CD8-positive, alpha-beta memory T cell (primary cell): Measurements from ENCODE around the gene EXOC1L. TPM values are rescaled to one million over a fixed set of nuclear protein-coding genes. Genes with fewer than 3 reads are reported as not detected.
A peak's percentile ranks its signal among the peaks of the same experiment; 100 is the strongest.
"Not testable (repeated sequence)": the region's sequence is repeated elsewhere in the genome, so short reads cannot be mapped to it uniquely, and the experiment has no call there.

Source experiments
- CTCF ChIA-PET: fragments of 350-600 bp; sonication (Branson Sonifier 250); formaldehyde crosslinking; loops from one replicate; lab custom pipeline; 2021; ENCODE audit warnings: antibody characterized with exemption; lab: Charles Lee
- POLR2A ChIA-PET: fragments of 350-600 bp; sonication (Branson Sonifier 250); formaldehyde crosslinking; loops from one replicate; lab custom pipeline; 2021; ENCODE audit warnings: antibody characterized with exemption; lab: Charles Lee
- DNase-seq, 5 donors: peaks; one replicate each; pipeline versions ENCODE4 v3.0.0 to v3.0.0-alpha.2; 2020 to 2022; ENCODE audit warnings: mixed read lengths in 1 of 5
- H3K27ac ChIP-seq: one replicate; pipeline ENCODE4 v1.7.0; 2013; ENCODE audit warnings: low read depth, mild to moderate bottlenecking, low read length, moderate library complexity
- H3K27me3 ChIP-seq: 2 replicates; pipeline ENCODE4 v1.7.0; 2013; ENCODE audit warnings: low read length, mild to moderate bottlenecking; ENCODE audit not compliant: insufficient read depth, poor library complexity, severe bottlenecking
- H3K36me3 ChIP-seq: 2 replicates; pipeline ENCODE4 v1.7.0; 2013; ENCODE audit warnings: mild to moderate bottlenecking, low read length, moderate library complexity; ENCODE audit not compliant: insufficient read depth
- H3K4me1 ChIP-seq: 2 replicates; pipeline ENCODE4 v1.7.0; 2013; ENCODE audit warnings: mild to moderate bottlenecking, low read length, moderate library complexity; ENCODE audit not compliant: insufficient read depth
- H3K4me3 ChIP-seq: 2 replicates; pipeline ENCODE4 v1.7.0; 2013; ENCODE audit warnings: mild to moderate bottlenecking, low read length
- H3K9me3 ChIP-seq: 2 replicates; pipeline ENCODE4 v1.7.0; 2013; ENCODE audit warnings: mild to moderate bottlenecking, low read length
- H3K27ac Mint-ChIP-seq, 8 donors: one replicate each; pipeline ENCODE4 v1.8.0; 2020 to 2021; ENCODE audit warnings: mixed read lengths in 8 of 8, mild to moderate bottlenecking in 6 of 8, inconsistent platforms in 3 of 8, moderate library complexity in 3 of 8
- H3K27me3 Mint-ChIP-seq, 2 donors: one replicate each; pipeline ENCODE4 v1.8.0; 2020 to 2021; ENCODE audit warnings: mixed read lengths in 2 of 2, mild to moderate bottlenecking in 1 of 2, moderate library complexity in 1 of 2
- H3K36me3 Mint-ChIP-seq, 3 donors: one replicate each; pipeline ENCODE4 v1.8.0; 2020 to 2021; ENCODE audit warnings: mixed read lengths in 3 of 3, inconsistent platforms in 1 of 3, mild to moderate bottlenecking in 1 of 3
- H3K4me1 Mint-ChIP-seq, 3 donors: one replicate each; pipeline ENCODE4 v1.8.0; 2020 to 2021; ENCODE audit warnings: mixed read lengths in 3 of 3, inconsistent platforms in 1 of 3, mild to moderate bottlenecking in 1 of 3
- H3K4me3 Mint-ChIP-seq, 7 donors: one replicate each; pipeline ENCODE4 v1.8.0; 2020 to 2021; ENCODE audit warnings: mixed read lengths in 7 of 7, mild to moderate bottlenecking in 6 of 7, moderate library complexity in 4 of 7, inconsistent platforms in 2 of 7
- H3K9me3 Mint-ChIP-seq, 5 donors: one replicate each; pipeline ENCODE4 v1.8.0; 2020 to 2022; ENCODE audit warnings: mixed read lengths in 5 of 5, mild to moderate bottlenecking in 3 of 5, moderate library complexity in 2 of 5, inconsistent platforms in 1 of 5
- polyA plus RNA-seq: library from polyadenylated mRNA; unstranded; fragments of 300-500 nt; fragmentation: Illumina TruSeq; gene quantifications from one replicate; pipeline ENCODE4 v1.2.3, GENCODE V29; 2021
- total RNA-seq, 2 experiments: library from RNA; stranded (reverse); gene quantifications; one replicate each; pipeline ENCODE4 v1.2.3, GENCODE V29; 2021

The EXOC1L gene
- total and polyA plus RNA-seq, 3 experiments from 2014 or later = not detected

GRCh38 chr4:55838356-55838755 is 18.8 kb downstream of the EXOC1L start:
- no peak overlapping the region for H3K4me3 ChIP-seq
- Mint-ChIP-seq H3K4me1 (no peaks in the 10 kb centered on the region), H3K27me3 (peaks cover 15 to 66% of the 10 kb centered on the region in 2 donors), H3K36me3 (peaks cover 0 to 20% (median 0%) of the 10 kb centered on the region in 3 donors), H3K9me3 (peaks cover 8 to 23% (median 16%) of the 10 kb centered on the region in 5 donors), H3K4me3 (no peak overlapping the region), H3K27ac (no peak overlapping the region)
- no peak overlapping the region for H3K27ac ChIP-seq
- ChIA-PET POLR2A (no interaction called here), CTCF (no interaction called here)
- no peaks in the 10 kb centered on the region for H3K36me3 ChIP-seq
- H3K4me1 ChIP-seq = no peaks in the 10 kb centered on the region
- H3K27me3 ChIP-seq = peaks cover 10% of the 10 kb centered on the region
- no peak for DNase-seq
- no peaks in the 10 kb centered on the region for H3K9me3 ChIP-seq

- Histone ChIP-seq H3K27ac (no peak overlapping the region), H3K36me3 (no peaks in the 10 kb centered on the region), H3K4me1 (no peaks in the 10 kb centered on the region), H3K9me3 (no peaks in the 10 kb centered on the region), H3K4me3 (no peak overlapping the region), H3K27me3 (peaks cover 10% of the 10 kb centered on the region)
- ChIA-PET CTCF (no interaction called here), POLR2A (no interaction called here)
- Mint-ChIP-seq H3K4me3 (no peak overlapping the region), H3K27ac (no peak overlapping the region), H3K9me3 (peaks cover 8 to 23% (median 16%) of the 10 kb centered on the region in 5 donors), H3K4me1 (no peaks in the 10 kb centered on the region), H3K27me3 (peaks cover 15 to 61% of the 10 kb centered on the region in 2 donors), H3K36me3 (peaks cover 0 to 16% (median 0%) of the 10 kb centered on the region in 3 donors)
- no peak for DNase-seq
Measured at GRCh38 chr4:55838952-55839351, 19.4 kb downstream of the EXOC1L start.

GRCh38 chr4:55840956-55841355 is 21.4 kb downstream of the EXOC1L start:
- no peaks in the 10 kb centered on the region for H3K36me3 ChIP-seq
- no peaks in the 10 kb centered on the region for H3K4me1 ChIP-seq
- no peak overlapping the region for H3K4me3 ChIP-seq
- Mint-ChIP-seq H3K36me3 (peaks cover 0 to 12% (median 0%) of the 10 kb centered on the region in 3 donors), H3K27ac (no peak overlapping the region), H3K27me3 (peaks cover 15 to 43% of the 10 kb centered on the region in 2 donors), H3K4me3 (no peak overlapping the region), H3K4me1 (no peaks in the 10 kb centered on the region), H3K9me3 (peaks cover 3 to 16% (median 10%) of the 10 kb centered on the region in 5 donors)
- peaks cover 10% of the 10 kb centered on the region for H3K27me3 ChIP-seq
- no peak overlapping the region for H3K27ac ChIP-seq
- no peaks in the 10 kb centered on the region for H3K9me3 ChIP-seq
- POLR2A ChIA-PET = no interaction called here
- CTCF ChIA-PET = no interaction called here
- DNase-seq = no peak

GRCh38 chr4:55841373-55842239 is 22.0 kb downstream of the EXOC1L start:
- DNase-seq, H3K9me3 ChIP-seq, H3K4me1 Mint-ChIP-seq, H3K27ac ChIP-seq, H3K4me3 Mint-ChIP-seq, H3K9me3 Mint-ChIP-seq, H3K36me3 Mint-ChIP-seq, H3K27me3 ChIP-seq, H3K36me3 ChIP-seq, H3K4me3 ChIP-seq, POLR2A ChIA-PET, H3K4me1 ChIP-seq, CTCF ChIA-PET: not testable (repeated sequence)
- Mint-ChIP-seq H3K27ac (peak overlapping the region in 2 of 8 donors; percentile 50 to 85), H3K27me3 (peaks cover 15 to 36% of the 10 kb centered on the region in 2 donors)

- H3K27ac Mint-ChIP-seq, H3K36me3 ChIP-seq, DNase-seq, H3K27ac ChIP-seq, CTCF ChIA-PET, H3K27me3 ChIP-seq, H3K36me3 Mint-ChIP-seq, H3K4me1 ChIP-seq, H3K4me3 Mint-ChIP-seq, H3K4me3 ChIP-seq, H3K4me1 Mint-ChIP-seq, H3K9me3 ChIP-seq, POLR2A ChIA-PET, H3K9me3 Mint-ChIP-seq: not testable (repeated sequence)
- peaks cover 15 to 29% of the 10 kb centered on the region in 2 donors for H3K27me3 Mint-ChIP-seq
Measured at GRCh38 chr4:55842312-55842711, 22.7 kb downstream of the EXOC1L start.

GRCh38 chr4:55849724-55850123 is 30.1 kb downstream of the EXOC1L start:
- Mint-ChIP-seq H3K36me3 (peaks cover 0 to 6% (median 0%) of the 10 kb centered on the region in 3 donors), H3K4me1 (peaks cover 0 to 32% (median 31%) of the 10 kb centered on the region in 3 donors), H3K9me3 (no peaks in the 10 kb centered on the region), H3K27ac (peak overlapping the region in 2 of 8 donors; percentile 17 to 38), H3K4me3 (no peak overlapping the region), H3K27me3 (no peaks in the 10 kb centered on the region)
- H3K4me3 ChIP-seq = no peak overlapping the region
- no peak overlapping the region for H3K27ac ChIP-seq
- H3K4me1 ChIP-seq = peaks cover 28% of the 10 kb centered on the region
- no peaks in the 10 kb centered on the region for H3K9me3 ChIP-seq
- ChIA-PET POLR2A (no interaction called here), CTCF (interaction anchor here (1.0 kb wide), 1 partner anchor 99 kb away, joined by 3 read pairs; the partner anchor contains the start of gene CEP135)
- no peaks in the 10 kb centered on the region for H3K36me3 ChIP-seq
- no peak for DNase-seq
- no peaks in the 10 kb centered on the region for H3K27me3 ChIP-seq

- Histone ChIP-seq H3K4me3 (peak overlapping the region; percentile 6), H3K36me3 (no peaks in the 10 kb centered on the region), H3K27me3 (no peaks in the 10 kb centered on the region), H3K27ac (no peak overlapping the region), H3K4me1 (peaks cover 35% of the 10 kb centered on the region), H3K9me3 (no peaks in the 10 kb centered on the region)
- ChIA-PET CTCF (interaction anchor here (1.4 to 1.5 kb wide), 2 partner anchors 15 to 506 kb away, joined by 3 to 4 read pairs; partner anchors contain the start of gene SRD5A3), POLR2A (no interaction called here)
- Mint-ChIP-seq H3K27me3 (no peaks in the 10 kb centered on the region), H3K36me3 (peaks cover 0 to 8% (median 0%) of the 10 kb centered on the region in 3 donors), H3K9me3 (no peaks in the 10 kb centered on the region), H3K4me3 (peak overlapping the region in 6 of 7 donors; percentile 34 to 70 (median 58)), H3K27ac (peak overlapping the region; percentile 8 to 90 (median 74)), H3K4me1 (peaks cover 0 to 34% (median 32%) of the 10 kb centered on the region in 3 donors)
- peak in 2 of 5 donors; percentile 32 to 53 for DNase-seq
Measured at GRCh38 chr4:55851885-55852284, 32.3 kb downstream of the EXOC1L start.

GRCh38 chr4:55853484-55854046 is 34.0 kb downstream of the EXOC1L start, which contains the start of gene EXOC1:
Gene EXOC1 (plus strand): TSS chr4:55853648. CDS start chr4:55858324, 4,676 bp downstream.
- H3K4me3 Mint-ChIP-seq = peak within 1 kb of the TSS in 6 of 7 donors; percentile 34 to 70 (median 58)

More at GRCh38 chr4:55853484-55854046, 34.0 kb downstream of the EXOC1L start, which contains the start of gene EXOC1:
- Mint-ChIP-seq H3K4me1 (peaks cover 12 to 48% (median 42%) of the 10 kb centered on the region in 3 donors), H3K27me3 (no peaks in the 10 kb centered on the region), H3K27ac (peak within 1 kb of the TSS; percentile 8 to 97 (median 78)), H3K36me3 (peaks cover 4 to 22% (median 9%) of the 10 kb centered on the region in 3 donors), H3K9me3 (no peaks in the 10 kb centered on the region)
- Histone ChIP-seq H3K9me3 (no peaks in the 10 kb centered on the region), H3K27me3 (no peaks in the 10 kb centered on the region), H3K36me3 (no peaks in the 10 kb centered on the region), H3K27ac (peak within 1 kb of the TSS; percentile 76), H3K4me3 (peak within 1 kb of the TSS; percentile 88), H3K4me1 (peaks cover 35% of the 10 kb centered on the region)
- ChIA-PET CTCF (interaction anchor here (1.1 to 2.0 kb wide), 5 partner anchors 9 to 507 kb away, joined by 3 to 14 read pairs (median 5); partner anchors contain the start of genes CEP135 and SRD5A3), POLR2A (interaction anchor here (0.7 to 1.1 kb wide), 3 partner anchors 14 to 457 kb away, joined by 3 to 6 read pairs (median 4); partner anchors contain the start of gene CEP135)
- peak; percentile 92 to 97 (median 95) for DNase-seq
